Prostate gland (tissue), 1 donor: ENCODE results near the gene KPNA4.

ENCODE experiments used
- POLR2A ChIP-seq: fragments of 450-650 bp; IDR thresholded peaks from one replicate; pipeline ENCODE4 v1.6.1; 2016; ENCODE audit warnings: antibody characterized with exemption, mild to moderate bottlenecking
- POLR2AphosphoS5 ChIP-seq: sonication (generic); formaldehyde crosslinking; IDR thresholded peaks from one replicate; pipeline ENCODE4 v1.6.1; 2017; ENCODE audit warnings: antibody characterized with exemption

- no peak for TF ChIP-seq POLR2A
- no peak for TF ChIP-seq POLR2AphosphoS5
Observed at GRCh38 chr3:160567774-160568173, 2.4 kb upstream of the KPNA4 start.
